ENCODE measurements around the gene VPS51.
A peak's percentile ranks its signal among the peaks of the same experiment; 100 is the strongest.

VPS51 gene

GRCh38 chr11:65119670-65119995, 23.6 kb downstream of the VPS51 start:
- DNase-seq (ENCODE audit: low read depth), result no peak

GRCh38 chr11:65120831-65121230, 24.8 kb downstream of the VPS51 start:
- no peak for DNase-seq (ENCODE audit: low read depth)

GRCh38 chr11:65121447-65121864, 25.4 kb downstream of the VPS51 start:
- DNase-seq (ENCODE audit: low read depth), result no peak

- DNase-seq (ENCODE audit: low read depth), result peak; percentile 99
Measured at GRCh38 chr11:65121865-65122696, 26.1 kb downstream of the VPS51 start, which contains the start of the genes FAU and MRPL49. Gene FAU, minus strand, starts transcription at chr11:65122134. Its CDS starts 321 bp downstream, at chr11:65121813. Gene MRPL49, plus strand, starts transcription at chr11:65122321. Its CDS starts 26 bp downstream, at chr11:65122347.

- no peak for DNase-seq (ENCODE audit: low read depth)
Measured at GRCh38 chr11:65124480-65125196, 28.6 kb downstream of the VPS51 start.

GRCh38 chr11:65125197-65126056, 29.4 kb downstream of the VPS51 start:
- no peak for DNase-seq (ENCODE audit: low read depth)

GRCh38 chr11:65126624-65127274, 30.7 kb downstream of the VPS51 start:
- no peak for DNase-seq (ENCODE audit: low read depth)

GRCh38 chr11:65127473-65128181, 31.6 kb downstream of the VPS51 start:
- DNase-seq (ENCODE audit: low read depth), result no peak

- no peak for DNase-seq (ENCODE audit: low read depth)
Measured at GRCh38 chr11:65128182-65129145, 32.5 kb downstream of the VPS51 start.

- DNase-seq (ENCODE audit: low read depth), result no peak
Measured at GRCh38 chr11:65129649-65130441, 33.8 kb downstream of the VPS51 start.

GRCh38 chr11:65130631-65131416, 34.8 kb downstream of the VPS51 start:
- no peak for DNase-seq (ENCODE audit: low read depth)

GRCh38 chr11:65131417-65131776, 35.4 kb downstream of the VPS51 start:
- no peak for DNase-seq (ENCODE audit: low read depth)

- no peak for DNase-seq (ENCODE audit: low read depth)
Measured at GRCh38 chr11:65131895-65132237, 35.9 kb downstream of the VPS51 start.

GRCh38 chr11:65132238-65132987, 36.4 kb downstream of the VPS51 start:
- no peak for DNase-seq (ENCODE audit: low read depth)

GRCh38 chr11:65132988-65133700, 37.1 kb downstream of the VPS51 start:
- peak; percentile 39 for DNase-seq (ENCODE audit: low read depth)

- DNase-seq (ENCODE audit: low read depth), result no peak
Measured at GRCh38 chr11:65133724-65134123, 37.7 kb downstream of the VPS51 start.
